Spinal cord (tissue), 10 donors: ENCODE measurements around the gene DNLZ. TPM values are rescaled to one million over a fixed set of nuclear protein-coding genes. Genes with fewer than 3 reads are reported as not detected.

Experiments used
- DNase-seq, 6 donors: peaks; one replicate each; pipeline versions ENCODE4 v3.0.0 to v3.0.0-alpha.2; 2013 to 2015; ENCODE audit warnings: low spot score in 6 of 6, low read depth in 4 of 6
- H3K27ac ChIP-seq: one replicate; pipeline ENCODE4 v1.5.1; 2013; ENCODE audit warnings: low read depth, low read length, control low read depth
- H3K27me3 ChIP-seq: one replicate; pipeline ENCODE4 v1.6.1; 2013; ENCODE audit warnings: low read length; ENCODE audit not compliant: control insufficient read depth, insufficient read depth
- H3K36me3 ChIP-seq: one replicate; pipeline ENCODE4 v1.6.1; 2013; ENCODE audit warnings: low read length; ENCODE audit not compliant: control insufficient read depth, insufficient read depth
- H3K4me1 ChIP-seq: one replicate; pipeline ENCODE4 v1.6.1; 2013; ENCODE audit warnings: low read length; ENCODE audit not compliant: control insufficient read depth, insufficient read depth
- H3K4me3 ChIP-seq: one replicate; pipeline ENCODE4 v1.5.1; 2013; ENCODE audit warnings: low read depth, low read length, control low read depth
- H3K9me3 ChIP-seq: one replicate; pipeline ENCODE4 v1.6.1; 2013; ENCODE audit warnings: low read length; ENCODE audit not compliant: control insufficient read depth, insufficient read depth
- WGBS: methylation state at CpG from one replicate; pipeline ENCODE4 v1.1.5; 2013; ENCODE audit warnings: missing lambda C conversion rate; ENCODE audit not compliant: insufficient coverage; 5-methylcytosine and 5-hydroxymethylcytosine counted together
- polyA plus RNA-seq, 2 donors: library from polyadenylated mRNA; unstranded; fragments of 120-200 nt; gene quantifications; one replicate each; pipeline ENCODE4 v1.2.1, GENCODE V29; 2013; ENCODE audit not compliant: insufficient read length in 2 of 2
- total RNA-seq, 2 donors: library from RNA; depleted of rRNA in 1 of 2; stranded (reverse); fragments of 120-200 nt in 1 of 2; fragments of >200 nt in 1 of 2; gene quantifications; one replicate each; pipeline versions ENCODE4 v1.2.3 to v1.2.4, GENCODE V29; 2013 to 2014
- donor health status: healthy.

Gene DNLZ
- total and polyA plus RNA-seq, 4 donors, result 6.2 to 35.6 (median 29.3) TPM

DNA sequence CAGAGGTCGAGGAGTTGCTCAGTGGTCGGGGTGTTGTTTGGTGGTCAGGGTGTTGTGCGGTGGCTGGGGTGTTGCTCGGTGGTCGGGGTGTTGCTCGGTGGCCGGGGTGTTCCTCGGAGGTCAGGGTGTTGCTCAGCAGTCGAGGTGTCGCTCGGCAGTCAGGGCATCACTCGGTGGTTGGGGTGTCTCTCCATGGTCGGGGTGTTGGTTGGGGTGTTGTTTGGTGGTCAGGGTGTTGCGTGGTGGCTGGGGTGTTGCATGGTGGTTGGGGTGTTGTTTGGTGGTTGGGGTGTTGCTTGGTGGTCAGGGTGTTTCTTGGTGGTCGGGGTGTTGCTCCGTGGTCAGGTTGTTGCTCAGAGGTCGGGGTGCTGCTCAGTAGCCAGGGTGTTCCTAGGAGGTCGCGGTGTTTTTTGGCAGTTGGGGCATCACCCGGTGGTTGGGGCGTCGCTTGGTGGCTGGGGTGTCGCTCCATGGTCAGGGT, 47.2 kb downstream of the DNLZ start:
- H3K4me1 ChIP-seq, result no peaks in the 10 kb centered on the region
- H3K4me3 ChIP-seq, result no peak overlapping the region
- no peak for DNase-seq
- H3K36me3 ChIP-seq, result no peaks in the 10 kb centered on the region
- H3K9me3 ChIP-seq, result peaks cover 3% of the 10 kb centered on the region
- 94% methylated on average over 18 of the region's 23 CpGs for WGBS
- H3K27me3 ChIP-seq, result no peaks in the 10 kb centered on the region
- H3K27ac ChIP-seq, result no peak overlapping the region

DNA sequence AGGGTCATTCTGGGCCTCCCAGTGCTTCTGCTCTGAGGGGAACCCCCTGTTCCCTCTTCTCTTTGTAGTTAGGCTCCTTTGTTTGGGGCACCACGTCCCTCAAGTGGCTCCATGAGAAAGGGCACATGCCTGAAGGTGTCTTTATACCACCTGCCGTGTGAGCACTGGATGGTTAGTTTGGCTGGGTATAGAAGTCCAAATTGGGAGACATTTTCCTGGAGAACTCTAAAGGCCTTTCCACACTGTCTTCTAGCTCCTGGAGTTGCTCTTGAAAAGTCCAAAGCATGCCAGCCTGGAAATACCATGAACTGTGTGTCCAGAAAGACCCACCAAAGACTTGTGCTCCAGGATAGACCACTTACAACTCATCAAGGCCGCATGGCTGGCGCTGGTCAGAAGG, 48.6 kb downstream of the DNLZ start:
- Histone ChIP-seq H3K9me3 (peaks cover 3% of the 10 kb centered on the region), H3K27me3 (no peaks in the 10 kb centered on the region), H3K36me3 (peaks cover 2% of the 10 kb centered on the region), H3K4me1 (peaks cover 9% of the 10 kb centered on the region), H3K4me3 (no peak overlapping the region), H3K27ac (no peak overlapping the region)
- DNase-seq, result no peak
- 75% methylated on average over 4 of the region's 4 CpGs for WGBS

DNA sequence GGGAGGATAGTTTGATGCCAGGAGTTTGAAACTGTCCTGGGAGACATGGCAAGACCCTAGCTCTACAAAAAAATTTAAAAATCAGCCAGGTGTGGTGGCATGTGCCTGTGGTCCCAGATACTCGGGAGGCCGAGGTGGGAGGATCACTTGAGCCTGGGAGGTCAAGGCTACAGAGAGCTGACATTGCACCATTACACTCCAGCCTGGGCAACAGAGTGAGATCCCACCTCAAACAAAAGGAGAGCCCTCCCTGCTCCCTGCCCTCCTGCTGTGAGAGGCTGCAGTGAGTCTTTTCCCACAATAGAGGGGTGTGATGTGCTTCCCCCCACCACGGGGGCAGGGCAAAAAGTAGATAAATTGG, 49.5 kb downstream of the DNLZ start:
- peaks cover 15% of the 10 kb centered on the region for H3K4me1 ChIP-seq
- no peaks in the 10 kb centered on the region for H3K27me3 ChIP-seq
- H3K4me3 ChIP-seq, result no peak overlapping the region
- 82% methylated on average over 2 of the region's 3 CpGs for WGBS
- peaks cover 3% of the 10 kb centered on the region for H3K9me3 ChIP-seq
- H3K27ac ChIP-seq, result no peak overlapping the region
- H3K36me3 ChIP-seq, result peaks cover 5% of the 10 kb centered on the region
- no peak for DNase-seq

DNA sequence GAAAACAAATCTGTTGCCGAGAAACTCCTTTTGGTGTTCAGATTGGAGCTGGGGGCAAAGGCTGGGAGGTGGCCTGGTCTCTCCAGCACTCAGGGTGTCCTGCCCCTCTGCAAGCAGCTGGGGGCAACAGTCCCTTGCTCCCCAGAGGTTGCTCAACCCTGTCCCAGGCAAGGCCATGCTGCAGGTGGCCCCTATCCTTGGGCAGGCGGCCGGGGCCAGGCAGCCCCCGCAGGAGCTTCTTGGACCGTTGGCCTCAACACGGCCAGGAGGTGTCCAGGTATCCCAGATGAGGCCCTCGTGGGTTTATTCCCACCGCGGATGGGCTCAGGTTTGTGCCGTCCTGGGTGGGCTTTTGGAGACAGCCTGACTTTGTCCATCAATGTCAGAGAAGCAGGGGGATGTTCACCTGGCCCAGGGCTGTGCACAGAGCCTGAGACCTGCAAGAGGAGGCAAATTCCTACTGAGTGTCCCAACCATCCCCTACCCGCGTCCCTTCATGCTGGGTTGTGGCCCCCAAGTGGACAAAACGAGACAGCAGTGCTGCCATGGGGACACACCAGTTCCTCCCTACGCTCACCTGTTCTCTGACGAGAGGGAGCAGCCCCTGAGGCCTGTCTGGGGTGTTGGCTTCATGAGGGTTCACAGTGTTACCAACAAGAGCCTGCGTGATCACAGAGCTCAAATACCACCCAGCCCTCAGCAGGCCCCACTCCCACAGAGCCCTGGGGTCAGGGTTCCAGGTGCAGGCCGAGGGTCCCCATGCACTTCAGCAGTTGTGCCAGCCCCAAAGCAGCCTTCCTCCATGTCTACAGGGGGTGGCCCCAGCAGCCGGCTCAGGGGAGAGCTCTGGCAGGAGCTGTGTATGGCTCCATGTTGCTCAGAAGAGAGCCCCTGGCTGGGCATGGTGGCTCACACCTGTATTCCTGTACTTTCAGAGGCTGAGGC, 50.2 kb downstream of the DNLZ start:
- WGBS, result 91% methylated on average over 18 of the region's 18 CpGs

DNA sequence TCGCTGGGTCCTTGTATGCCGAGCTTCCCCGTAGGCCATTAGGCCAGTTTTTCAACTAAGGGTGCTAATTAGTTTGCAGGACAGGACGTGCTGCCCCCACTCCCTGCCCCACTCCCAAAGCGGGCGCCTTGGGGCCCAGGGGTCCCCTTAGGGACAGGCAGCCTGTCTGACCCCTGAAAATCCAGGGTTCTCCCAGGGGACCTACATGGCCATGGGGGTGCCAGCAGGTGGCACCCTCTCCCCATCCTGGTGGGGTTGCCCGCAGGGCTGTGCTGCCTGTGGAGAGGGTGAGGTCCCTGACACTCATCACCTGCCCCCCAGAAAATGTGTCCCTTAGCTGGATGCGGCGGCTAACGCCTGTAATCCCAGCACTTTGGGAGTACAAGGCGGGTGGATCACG, 51.1 kb downstream of the DNLZ start:
- no peak overlapping the region for H3K4me3 ChIP-seq
- peaks cover 5% of the 10 kb centered on the region for H3K36me3 ChIP-seq
- no peak overlapping the region for H3K27ac ChIP-seq
- peak in 1 of 6 donors; percentile 42 for DNase-seq
- peaks cover 18% of the 10 kb centered on the region for H3K4me1 ChIP-seq
- WGBS, result 87% methylated on average over 9 of the region's 12 CpGs
- H3K9me3 ChIP-seq, result peaks cover 3% of the 10 kb centered on the region
- no peaks in the 10 kb centered on the region for H3K27me3 ChIP-seq

More for the DNA sequence above, 50.2 kb downstream of the DNLZ start:
- H3K4me3 ChIP-seq, result no peak overlapping the region
- H3K36me3 ChIP-seq, result peaks cover 5% of the 10 kb centered on the region
- no peak overlapping the region for H3K27ac ChIP-seq
- peaks cover 18% of the 10 kb centered on the region for H3K4me1 ChIP-seq
- peaks cover 3% of the 10 kb centered on the region for H3K9me3 ChIP-seq
- no peaks in the 10 kb centered on the region for H3K27me3 ChIP-seq
- DNase-seq, result no peak

DNA sequence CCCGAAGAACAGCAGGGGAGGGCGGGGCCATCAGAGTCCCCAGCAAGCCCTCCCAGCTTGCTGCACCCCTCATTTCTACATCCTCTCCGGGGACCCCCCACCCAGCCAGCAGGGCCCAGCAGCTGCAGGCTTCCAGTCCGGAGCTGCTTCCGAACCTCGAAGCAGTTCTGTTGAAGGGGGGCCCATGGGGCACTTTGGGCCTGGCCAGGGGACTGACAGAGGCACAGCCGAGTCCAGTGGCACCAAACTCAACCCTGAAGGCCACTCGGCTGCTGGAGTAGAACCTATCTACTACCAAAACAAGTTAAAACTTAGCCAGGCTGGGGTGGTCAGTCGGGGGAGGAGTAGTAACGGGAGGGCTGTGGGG, 51.6 kb downstream of the DNLZ start:
- no peak for DNase-seq
- H3K27me3 ChIP-seq, result no peaks in the 10 kb centered on the region
- no peak overlapping the region for H3K4me3 ChIP-seq
- WGBS, result 71% methylated on average over 8 of the region's 10 CpGs
- H3K4me1 ChIP-seq, result peaks cover 18% of the 10 kb centered on the region
- peaks cover 3% of the 10 kb centered on the region for H3K9me3 ChIP-seq
- no peak overlapping the region for H3K27ac ChIP-seq
- peaks cover 5% of the 10 kb centered on the region for H3K36me3 ChIP-seq

DNA sequence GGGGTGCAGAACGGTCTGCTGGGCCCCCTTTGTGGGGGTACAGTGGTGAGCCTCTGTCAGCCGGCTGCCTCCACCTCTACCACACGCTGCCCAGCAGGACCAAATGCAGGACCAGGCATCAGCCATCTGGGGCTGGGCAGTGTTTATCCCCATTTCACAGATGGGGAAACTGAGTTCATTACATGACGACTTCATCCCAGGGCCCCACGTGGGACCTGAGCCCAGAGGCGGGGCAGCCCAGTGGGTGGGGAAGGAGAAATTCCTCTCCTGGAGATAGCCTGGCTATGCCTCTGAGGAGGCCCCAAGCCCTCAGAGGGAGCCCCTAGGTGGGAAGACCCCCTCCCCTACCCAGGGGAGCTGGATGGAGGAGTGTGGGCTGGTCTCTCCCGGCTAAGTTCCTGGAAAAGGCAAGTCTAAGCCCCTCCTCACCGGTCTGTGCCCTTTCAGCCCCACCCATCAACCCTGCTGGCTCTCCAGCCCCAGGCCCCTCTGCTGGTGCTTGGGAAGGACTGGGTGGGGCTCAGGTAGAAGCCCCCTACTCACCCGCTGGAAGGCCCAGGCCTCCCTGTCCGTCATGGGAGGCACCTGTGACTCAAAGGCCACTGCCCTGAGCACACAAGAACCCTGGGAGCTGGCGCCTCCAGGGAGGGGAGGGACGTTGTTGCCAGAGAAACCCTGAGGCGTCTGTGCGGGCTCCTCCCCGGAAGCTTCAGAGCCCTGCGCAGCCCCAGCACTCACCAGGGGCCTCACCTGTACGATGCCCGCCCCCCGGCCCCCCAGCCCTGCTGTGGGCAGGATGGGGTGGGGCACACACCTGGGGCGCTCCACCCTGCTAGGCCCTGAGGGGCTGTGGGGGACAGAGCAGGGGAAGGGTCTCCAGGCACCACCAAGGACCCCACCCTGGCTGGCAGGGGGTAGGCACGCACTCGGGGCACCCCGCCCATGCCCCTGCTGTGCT, 52.2 kb downstream of the DNLZ start:
- no peak overlapping the region for H3K4me3 ChIP-seq
- H3K36me3 ChIP-seq, result peaks cover 5% of the 10 kb centered on the region
- peaks cover 3% of the 10 kb centered on the region for H3K9me3 ChIP-seq
- no peak for DNase-seq
- 50% methylated on average over 19 of the region's 23 CpGs for WGBS
- H3K27me3 ChIP-seq, result no peaks in the 10 kb centered on the region
- no peak overlapping the region for H3K27ac ChIP-seq
- H3K4me1 ChIP-seq, result peaks cover 18% of the 10 kb centered on the region

DNA sequence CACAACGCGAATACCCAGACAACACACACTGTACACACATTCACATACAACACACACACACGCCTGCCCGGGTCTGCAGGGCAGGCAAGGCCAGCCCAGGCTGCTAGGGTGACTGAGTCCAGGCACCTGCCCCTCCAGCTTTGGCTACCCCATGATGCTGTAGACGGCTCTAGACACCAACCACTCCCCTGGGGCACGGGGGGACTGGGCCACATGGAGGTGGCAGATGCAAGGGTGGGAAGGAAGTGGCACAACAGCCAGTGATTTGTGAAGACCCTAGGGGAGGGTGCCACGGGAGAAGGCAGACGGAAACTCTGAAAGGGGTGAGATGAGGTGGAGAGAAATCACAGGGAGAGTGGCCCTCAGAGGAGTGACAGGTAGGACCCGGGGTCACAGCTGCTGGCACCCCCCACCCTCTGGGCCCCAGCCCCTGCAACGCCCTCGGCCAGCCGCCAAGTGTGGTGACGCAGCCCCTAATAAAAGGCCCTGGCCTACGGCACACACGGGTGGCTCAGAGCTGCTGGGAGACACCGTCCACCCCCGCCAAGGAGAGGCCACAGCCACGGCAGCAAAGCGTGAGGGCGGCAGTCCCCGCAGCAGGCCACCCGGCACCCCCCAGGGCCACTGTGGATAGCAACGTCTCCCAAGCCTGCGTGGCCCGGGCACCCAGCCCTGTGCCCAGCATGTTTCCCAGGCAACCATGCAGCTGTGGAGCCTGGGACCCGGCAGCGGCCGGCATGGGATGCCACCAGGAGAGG, 53.1 kb downstream of the DNLZ start:
- WGBS, result 60% methylated on average over 27 of the region's 28 CpGs
- Histone ChIP-seq H3K9me3 (peaks cover 3% of the 10 kb centered on the region), H3K36me3 (peaks cover 5% of the 10 kb centered on the region), H3K4me1 (peaks cover 23% of the 10 kb centered on the region), H3K4me3 (no peak overlapping the region), H3K27ac (no peak overlapping the region), H3K27me3 (no peaks in the 10 kb centered on the region)
- no peak for DNase-seq

DNA sequence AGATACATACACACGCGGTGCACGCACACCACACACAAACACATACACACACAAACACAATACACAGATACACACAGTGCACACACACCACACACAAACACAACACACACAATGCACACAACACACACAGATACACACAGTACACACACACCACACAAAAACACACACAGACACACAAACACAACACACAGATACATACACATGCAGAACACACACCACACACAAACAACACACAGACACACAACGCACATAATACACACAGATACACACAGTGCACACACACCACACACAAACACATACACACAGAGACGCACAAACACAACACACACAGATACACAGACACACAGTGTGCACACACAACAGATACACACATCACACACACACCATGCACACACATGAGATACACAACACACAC, 53.7 kb downstream of the DNLZ start:
- no peak overlapping the region for H3K27ac ChIP-seq
- H3K9me3 ChIP-seq, result peaks cover 1% of the 10 kb centered on the region
- H3K4me3 ChIP-seq, result no peak overlapping the region
- H3K4me1 ChIP-seq, result peaks cover 25% of the 10 kb centered on the region
- peaks cover 5% of the 10 kb centered on the region for H3K36me3 ChIP-seq
- 94% methylated on average over 5 of the region's 5 CpGs for WGBS
- DNase-seq, result no peak
- H3K27me3 ChIP-seq, result no peaks in the 10 kb centered on the region
